ENCODE data around the gene ICA1L. TPM values are rescaled to one million over a fixed set of nuclear protein-coding genes. Genes with fewer than 3 reads are reported as not detected.
"Not testable (repeated sequence)": the region's sequence is repeated elsewhere in the genome, so short reads cannot be mapped to it uniquely, and the experiment has no call there.

The ICA1L gene
- total and polyA plus RNA-seq, 2 of the 4 experiments (the other 2 are of a cell fraction) = 1.7 to 1.8 TPM

DNA sequence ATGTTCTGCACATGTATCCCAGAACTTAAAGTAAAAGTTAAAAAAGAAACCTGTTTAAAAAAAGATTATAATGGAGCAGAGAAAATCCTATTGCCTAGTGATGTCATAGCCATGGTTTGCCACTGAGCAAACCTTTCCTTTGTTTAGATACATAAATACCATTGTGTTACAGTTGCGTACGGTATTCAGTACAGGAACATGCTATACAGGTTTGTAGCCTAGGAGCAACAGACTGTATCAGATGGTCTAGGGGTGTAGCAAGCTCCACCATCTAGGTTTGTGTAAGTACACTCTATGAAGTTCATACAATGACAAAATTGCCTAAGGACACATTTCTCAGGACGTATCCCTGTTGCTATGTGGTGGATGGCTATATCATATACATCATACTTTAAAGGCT, 13.0 kb downstream of the ICA1L start (continued):
- TF ChIP-seq POLR2A (IDR thresholded peaks at IDR 0.05; ENCODE audit: low read depth, low read length) = no peak
- TF ChIP-seq MAZ (IDR thresholded peaks at IDR 0.05; ENCODE audit: borderline replicate concordance, low read depth, low read length) = no peak
- no peak for TF ChIP-seq BHLHE40 (IDR thresholded peaks at IDR 0.05; ENCODE audit: low read depth, low read length)
- TF ChIP-seq RFX5 (IDR thresholded peaks at IDR 0.05; ENCODE audit: low read depth, low read length) = no peak

- H3K4me1 ChIP-seq (ENCODE audit: control insufficient read depth, insufficient read depth, low read length); H2BK120ac ChIP-seq (ENCODE audit: low read depth, low read length); H2AK9ac ChIP-seq (replicated peaks; ENCODE audit: low read depth, low read length, poor library complexity); H3K4me3 ChIP-seq (ENCODE audit: insufficient read depth, low read depth, low read length); H2AFZ ChIP-seq (replicated peaks; ENCODE audit: low read length, poor library complexity); H3K9ac ChIP-seq (ENCODE audit: low read depth, low read length); H3K36me3 ChIP-seq (ENCODE audit: control insufficient read depth, insufficient read depth, low read length); H3K56ac ChIP-seq (ENCODE audit: extremely low read depth, insufficient read depth, low read length); H3K79me1 ChIP-seq (ENCODE audit: low read depth in 1 of 2, low read length in 2 of 2); dilution Hi-C loops (cut with HindIII; ENCODE audit: low sequenced_read_pairs, unreplicated experiment); H3K14ac ChIP-seq (replicated peaks; ENCODE audit: low read depth, low read length); H2BK20ac ChIP-seq (ENCODE audit: low read depth, low read length); H2BK15ac ChIP-seq (ENCODE audit: low read depth, low read length); H3K18ac ChIP-seq (ENCODE audit: low read depth, low read length); in situ Hi-C loops (cut with MboI; ENCODE audit: low sequenced_read_pairs); H3K27me3 ChIP-seq (ENCODE audit: control insufficient read depth, insufficient read depth, low read length); H2BK5ac ChIP-seq (ENCODE audit: low read depth, low read length, poor library complexity, severe bottlenecking); H2AK5ac ChIP-seq (ENCODE audit: low read depth, low read length); H3K4me2 ChIP-seq (ENCODE audit: low read depth, low read length); H3K9me3 ChIP-seq (ENCODE audit: control insufficient read depth, insufficient read depth, low read length); H4K91ac ChIP-seq (ENCODE audit: insufficient read depth, low read depth, low read length); H4K8ac ChIP-seq (ENCODE audit: low read depth in 2 of 2, low read length in 2 of 2); H4K20me1 ChIP-seq (ENCODE audit: insufficient read depth, low read length); BruUV-seq (replicated peaks); POLR2A ChIA-PET (ENCODE audit: unreplicated experiment); H3K4ac ChIP-seq (ENCODE audit: low read depth, low read length); intact Hi-C loops (cut with micrococcal nuclease); H3K23ac ChIP-seq (ENCODE audit: low read depth, low read length); H3K9me1 ChIP-seq (ENCODE audit: insufficient read depth, low read length); H4K5ac ChIP-seq (ENCODE audit: low read depth, low read length); DNase-seq; H3K27ac ChIP-seq (ENCODE audit: insufficient read depth, low read length): not testable (repeated sequence)
- CTCF ChIA-PET = interaction anchor here (0.6 kb wide), 1 partner anchor 186 kb away, joined by 3 read pairs; no protein-coding TSS in a partner anchor
- ATAC-seq (ENCODE audit: low read depth) = peak; percentile 40
- no CpG with 5 or more reads among the region's 3 CpGs for whole genome bisulfite sequencing, 2 experiments (ENCODE audit: extremely low coverage in 2 of 2, insufficient read length in 1 of 2)
Measured at GRCh38 chr2:202849343-202849742, 22.2 kb downstream of the ICA1L start.

Measured in IMR-90 (cell line).